Esophagus squamous epithelium (tissue), 5 donors: ENCODE data around the gene PEX6. TPM values are rescaled to one million over a fixed set of nuclear protein-coding genes. Genes with fewer than 3 reads are reported as not detected.

Source experiments
- DNase-seq: peaks from one replicate; lab custom pipeline; 2025; lab: John Stamatoyannopoulos, UW
- H3K27ac ChIP-seq, 4 donors: fragments of 200-600 bp; sonication (generic); one replicate each; pipeline ENCODE4 v1.5.1; 2016 to 2019; ENCODE audit warnings: mild to moderate bottlenecking in 1 of 4
- H3K27me3 ChIP-seq, 4 donors: fragments of 200-600 bp; sonication (generic); 1 replicate in 3 of 4; 2 replicates in 1 of 4; pipeline versions ENCODE4 v1.5.1 to v1.6.0; 2017 to 2021; ENCODE audit warnings: antibody characterized with exemption in 1 of 4
- H3K36me3 ChIP-seq, 3 donors: fragments of 200-600 bp; sonication (generic); one replicate each; pipeline ENCODE4 v1.5.1; 2016 to 2019
- H3K4me1 ChIP-seq, 3 donors: fragments of 200-600 bp; sonication (generic); one replicate each; pipeline ENCODE4 v1.5.1; 2017 to 2019
- H3K4me3 ChIP-seq, 4 donors: fragments of 200-600 bp; sonication (generic); 1 replicate in 3 of 4; 2 replicates in 1 of 4; pipeline ENCODE4 v1.5.1; 2016 to 2019; ENCODE audit warnings: mild to moderate bottlenecking in 2 of 4, moderate library complexity in 1 of 4
- H3K9me3 ChIP-seq, 3 donors: fragments of 200-600 bp; sonication (generic); one replicate each; pipeline ENCODE4 v1.5.1; 2016 to 2019
- CTCF ChIP-seq, 6 experiments: fragments of 450-650 bp in 4 of 6; fragments of 200-600 bp in 2 of 6; sonication (generic) in 2 of 6; IDR thresholded peaks; one replicate each; pipeline ENCODE4 v1.5.1; 2016 to 2019; ENCODE audit warnings: antibody characterized with exemption in 6 of 6, mild to moderate bottlenecking in 4 of 6, moderate library complexity in 4 of 6
- POLR2A ChIP-seq, 4 donors: fragments of 450-650 bp; IDR thresholded peaks; one replicate each; pipeline ENCODE4 v1.6.1; 2017; ENCODE audit warnings: antibody characterized with exemption in 4 of 4, mild to moderate bottlenecking in 4 of 4, moderate library complexity in 3 of 4
- WGBS, 2 donors: methylation state at CpG; one replicate each; pipeline ENCODE4 v1.1.5; 2018; 5-methylcytosine and 5-hydroxymethylcytosine counted together
- intact Hi-C: fragments of 100-400 bp; cut with DNase I; formaldehyde crosslinking; loops from one replicate; pipeline ENCODE4 v1.15.0; 2022
- total RNA-seq, 4 donors: library from RNA; depleted of rRNA; stranded (reverse); fragments of >200 nt; gene quantifications; one replicate each; pipeline ENCODE4 v1.1.0, GENCODE V29; 2016
- donor health status: DM: yes; HTN: yes; CAD: no.

Gene PEX6
- total RNA-seq, 4 donors from 2014 or later: 11.3 to 21.2 (median 17.1) TPM

- H3K4me1 ChIP-seq: peaks cover 3 to 12% (median 6%) of the 10 kb centered on the region in 3 donors
- WGBS, 2 donors: 66 to 69% methylated on average over 4 of the region's 4 CpGs
- H3K27me3 ChIP-seq: peaks cover 0 to 32% (median 0%) of the 10 kb centered on the region in 4 donors
- H3K9me3 ChIP-seq: no peaks in the 10 kb centered on the region
- no peak overlapping the region for H3K4me3 ChIP-seq
- no peak for DNase-seq
- no peaks in the 10 kb centered on the region for H3K36me3 ChIP-seq
- intact Hi-C loops: no loop called here
- TF ChIP-seq CTCF (IDR thresholded peaks at IDR 0.05) (no peak), POLR2A (IDR thresholded peaks at IDR 0.05) (no peak)
- H3K27ac ChIP-seq: no peak overlapping the region
Measured at GRCh38 chr6:42914546-42914945, 64.4 kb downstream of the PEX6 start.

Other genes with a start within 250 kb of the PEX6 start
- 10 to 100 TPM; 16.2 to 32.9 (median 24.8) TPM for gene TBCC, start 233.1 kb downstream of the PEX6 start, total RNA-seq
- gene BICRAL, start 197.1 kb downstream of the PEX6 start, total RNA-seq: 10 to 100 TPM in 2 of 4 donors, 1 to 10 TPM in 2; 5.8 to 13.9 (median 8.9) TPM
- 100 to 1,000 TPM in 1 of 4 donors, 10 to 100 TPM in 3; 67.4 to 122 (median 92.2) TPM for gene RPL7L1, start 99.6 kb downstream of the PEX6 start, total RNA-seq
- not detected for gene PTCRA, start 63.1 kb downstream of the PEX6 start, total RNA-seq
- 10 to 100 TPM; 10.3 to 24.6 (median 17.7) TPM for gene CNPY3, start 49.7 kb downstream of the PEX6 start, total RNA-seq
- under 1 TPM in 1 of 4 donors, not detected in 3; 0.76 TPM for gene GNMT, start 18.4 kb downstream of the PEX6 start, total RNA-seq
- gene PPP2R5D, start 5.4 kb upstream of the PEX6 start, total RNA-seq: 10 to 100 TPM; 15.6 to 35.9 (median 27.4) TPM
- gene MEA1, start 34.8 kb upstream of the PEX6 start, total RNA-seq: 10 to 100 TPM; 28.9 to 56.6 (median 49.1) TPM
- gene KLHDC3, start 35.1 kb upstream of the PEX6 start, total RNA-seq: 10 to 100 TPM; 35.7 to 62.9 (median 48.5) TPM
- 10 to 100 TPM; 52.5 to 66.4 (median 65.4) TPM for gene RRP36, start 42.4 kb upstream of the PEX6 start, total RNA-seq
- 10 to 100 TPM in 1 of 4 donors, 1 to 10 TPM in 3; 6.5 to 10.8 (median 8.0) TPM for gene CUL7, start 74.7 kb upstream of the PEX6 start, total RNA-seq
- 10 to 100 TPM; 23.3 to 29.1 (median 24.5) TPM for gene MRPL2, start 80.3 kb upstream of the PEX6 start, total RNA-seq
- gene KLC4, start 80.5 kb upstream of the PEX6 start, total RNA-seq: 10 to 100 TPM in 2 of 4 donors, 1 to 10 TPM in 2; 4.5 to 15.8 (median 9.4) TPM
- 10 to 100 TPM; 30.6 to 44.1 (median 36.7) TPM for gene PTK7, start 97.1 kb upstream of the PEX6 start, total RNA-seq
- gene SRF, start 192.1 kb upstream of the PEX6 start, total RNA-seq: 10 to 100 TPM; 22.0 to 38.9 (median 35.3) TPM
- 10 to 100 TPM; 26.2 to 50.9 (median 32.5) TPM for gene CUL9, start 203.0 kb upstream of the PEX6 start, total RNA-seq